Activated CD4-positive, alpha-beta T cell treated with anti-CD3 and anti-CD28 coated beads, Interleukin-2, amount 50 U/mL, for 4 hours (primary cell): ENCODE results near the gene OR2F1.
"Not testable (repeated sequence)": the region's sequence is repeated elsewhere in the genome, so short reads cannot be mapped to it uniquely, and the experiment has no call there.

ENCODE experiments used
- DNase-seq, 2 experiments: peaks; one replicate each; pipeline ENCODE4 v3.0.0-alpha.2; 2020

Gene OR2F1

GRCh38 chr7:144010061-144010460, 55.4 kb downstream of the OR2F1 start:
- not testable (repeated sequence) for DNase-seq

- not testable (repeated sequence) for DNase-seq
Measured at GRCh38 chr7:144010821-144011220, 56.2 kb downstream of the OR2F1 start.

DNA sequence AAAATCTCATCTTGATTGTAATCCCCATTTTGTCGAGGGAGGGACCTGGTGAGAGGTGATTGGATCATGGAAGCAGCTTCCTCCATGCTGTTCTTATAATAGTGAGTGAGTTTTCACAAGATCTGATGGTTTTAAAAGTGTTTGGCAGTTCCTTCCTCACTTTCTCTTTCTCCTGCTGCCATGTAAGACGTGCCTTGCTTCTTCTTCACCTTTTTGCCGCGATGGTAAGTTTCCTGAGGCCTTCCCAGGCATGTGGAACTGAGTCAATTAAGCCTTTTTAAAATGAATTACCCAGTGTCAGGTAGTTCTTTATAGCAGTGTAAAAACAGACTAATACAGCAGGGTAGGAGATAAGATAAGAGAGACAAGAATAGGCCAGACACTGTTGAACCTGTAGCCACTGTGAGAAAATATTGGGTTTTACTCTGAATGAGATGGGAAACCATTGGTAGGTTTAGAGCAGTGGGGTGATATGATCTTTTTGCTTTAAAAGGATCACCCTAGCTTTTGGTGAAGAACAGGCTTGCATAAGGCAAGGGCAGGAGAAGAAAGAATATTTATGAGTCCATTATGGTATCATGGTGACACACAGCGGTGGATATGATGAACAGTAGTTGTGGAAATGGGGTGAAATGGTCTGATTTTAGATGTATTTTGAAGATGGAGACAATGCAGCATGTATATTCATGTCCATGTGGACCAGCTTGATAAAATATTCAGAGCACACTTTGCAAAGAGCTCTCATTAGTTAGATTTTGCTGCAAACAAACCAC, 57.0 kb downstream of the OR2F1 start:
- DNase-seq, result no peak
